HL-60 (cell line): ENCODE data around the gene LRRC8D.

Source experiments
- GABPA ChIP-seq: IDR thresholded peaks from 2 replicates; pipeline ENCODE4 v1.6.1; 2012; ENCODE audit warnings: low read depth
- TF ChIP-seq, protein P1 (sequence below): IDR thresholded peaks from one replicate; pipeline ENCODE4 v1.5.1; 2011; ENCODE audit warnings: low read length, control low read depth, inconsistent platforms; ENCODE audit not compliant: insufficient read depth

DNA sequence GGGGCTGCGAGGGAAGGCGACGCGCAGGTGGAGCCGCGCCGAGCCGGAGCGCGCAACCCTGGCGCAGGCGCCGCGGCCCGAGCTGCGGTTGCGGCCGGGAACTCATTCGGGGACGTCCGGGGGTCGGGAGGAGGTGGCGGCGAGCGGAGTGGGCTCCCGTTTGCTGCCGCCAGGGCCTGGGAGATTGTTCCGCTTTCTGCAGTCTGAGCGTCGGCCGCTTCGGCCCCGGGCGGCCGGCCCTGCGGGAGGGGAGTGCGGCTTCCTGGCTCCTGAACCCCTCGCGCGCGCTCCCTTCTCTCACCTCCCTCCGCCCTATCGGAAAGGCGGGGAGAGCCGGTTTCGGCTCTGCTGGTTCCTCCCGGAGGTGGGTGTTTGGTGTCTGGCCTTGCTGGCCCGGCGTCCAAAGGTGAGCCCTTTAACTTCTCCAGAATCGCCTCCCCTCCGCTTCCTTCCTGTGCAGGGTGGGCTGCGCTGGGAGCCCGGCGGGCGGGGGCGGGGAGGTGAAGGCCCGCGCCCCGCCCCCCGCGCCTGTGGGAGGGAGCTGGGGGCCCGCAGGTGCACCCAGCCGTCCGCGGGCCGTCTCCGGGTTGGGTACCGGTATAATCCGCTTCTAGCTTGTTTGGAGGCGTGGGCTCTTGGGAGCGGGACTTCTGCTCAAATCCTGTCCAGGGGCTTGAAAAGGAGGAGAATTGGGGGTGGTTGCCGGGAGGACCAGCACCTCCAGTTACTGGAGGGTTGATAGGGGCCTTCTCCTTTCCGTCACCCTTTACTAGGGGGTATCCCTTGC is 683 bp downstream of the LRRC8D start:
- TF ChIP-seq GABPA: no peak
- TF ChIP-seq, protein P1, sequence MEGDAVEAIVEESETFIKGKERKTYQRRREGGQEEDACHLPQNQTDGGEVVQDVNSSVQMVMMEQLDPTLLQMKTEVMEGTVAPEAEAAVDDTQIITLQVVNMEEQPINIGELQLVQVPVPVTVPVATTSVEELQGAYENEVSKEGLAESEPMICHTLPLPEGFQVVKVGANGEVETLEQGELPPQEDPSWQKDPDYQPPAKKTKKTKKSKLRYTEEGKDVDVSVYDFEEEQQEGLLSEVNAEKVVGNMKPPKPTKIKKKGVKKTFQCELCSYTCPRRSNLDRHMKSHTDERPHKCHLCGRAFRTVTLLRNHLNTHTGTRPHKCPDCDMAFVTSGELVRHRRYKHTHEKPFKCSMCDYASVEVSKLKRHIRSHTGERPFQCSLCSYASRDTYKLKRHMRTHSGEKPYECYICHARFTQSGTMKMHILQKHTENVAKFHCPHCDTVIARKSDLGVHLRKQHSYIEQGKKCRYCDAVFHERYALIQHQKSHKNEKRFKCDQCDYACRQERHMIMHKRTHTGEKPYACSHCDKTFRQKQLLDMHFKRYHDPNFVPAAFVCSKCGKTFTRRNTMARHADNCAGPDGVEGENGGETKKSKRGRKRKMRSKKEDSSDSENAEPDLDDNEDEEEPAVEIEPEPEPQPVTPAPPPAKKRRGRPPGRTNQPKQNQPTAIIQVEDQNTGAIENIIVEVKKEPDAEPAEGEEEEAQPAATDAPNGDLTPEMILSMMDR: no peak
